Fibroblast of peridontal ligament (primary cell): ENCODE results near the gene NLGN1.

Source experiments
- DNase-seq: peaks from one replicate; pipeline ENCODE4 v3.0.0-alpha.2; 2010; ENCODE audit errors: extremely low read depth

Gene NLGN1

GRCh38 chr3:173632945-173633344 lies 235.4 kb downstream of the NLGN1 start:
- no peak for DNase-seq

- no peak for DNase-seq
These were observed 238.3 kb downstream of the NLGN1 start for GRCh38 chr3:173635826-173636225.

GRCh38 chr3:173639098-173639497 lies 241.6 kb downstream of the NLGN1 start:
- DNase-seq = no peak

- DNase-seq = no peak
These were observed 244.2 kb downstream of the NLGN1 start for GRCh38 chr3:173641696-173642095.

GRCh38 chr3:173644086-173645082 lies 246.8 kb downstream of the NLGN1 start:
- DNase-seq = no peak

- DNase-seq = peak; percentile 80
These were observed 253.1 kb downstream of the NLGN1 start for GRCh38 chr3:173650596-173650995.

- DNase-seq = peak; percentile 80
These were observed 254.5 kb downstream of the NLGN1 start for GRCh38 chr3:173652093-173652492.

GRCh38 chr3:173653781-173654180 lies 256.2 kb downstream of the NLGN1 start:
- no peak for DNase-seq

GRCh38 chr3:173659972-173660371 lies 262.4 kb downstream of the NLGN1 start:
- DNase-seq = no peak

GRCh38 chr3:173660645-173661299 lies 263.2 kb downstream of the NLGN1 start:
- DNase-seq = peak; percentile 19

- DNase-seq = peak; percentile 36
These were observed 266.2 kb downstream of the NLGN1 start for GRCh38 chr3:173663696-173664111.

GRCh38 chr3:173676094-173676493 lies 278.6 kb downstream of the NLGN1 start:
- DNase-seq = no peak

GRCh38 chr3:173681188-173681678 lies 283.7 kb downstream of the NLGN1 start:
- DNase-seq = no peak

GRCh38 chr3:173685456-173685855 lies 287.9 kb downstream of the NLGN1 start:
- DNase-seq = no peak

- peak; percentile 51 for DNase-seq
These were observed 290.8 kb downstream of the NLGN1 start for GRCh38 chr3:173688216-173688842.

- DNase-seq = peak; percentile 62
These were observed 293.1 kb downstream of the NLGN1 start for GRCh38 chr3:173690542-173691180.

- DNase-seq = no peak
These were observed 301.8 kb downstream of the NLGN1 start for GRCh38 chr3:173699353-173699752.

- DNase-seq = no peak
These were observed 302.8 kb downstream of the NLGN1 start for GRCh38 chr3:173700336-173700735.

- no peak for DNase-seq
These were observed 305.0 kb downstream of the NLGN1 start for GRCh38 chr3:173702561-173702960.

- no peak for DNase-seq
These were observed 306.2 kb downstream of the NLGN1 start for GRCh38 chr3:173703771-173704170.

GRCh38 chr3:173706630-173707029 lies 309.1 kb downstream of the NLGN1 start:
- DNase-seq = no peak

- no peak for DNase-seq
These were observed 310.6 kb downstream of the NLGN1 start for GRCh38 chr3:173708191-173708590.
